Smooth muscle cell (in vitro differentiated cells): ENCODE results near the gene BTRC. TPM values are rescaled to one million over a fixed set of nuclear protein-coding genes. Genes with fewer than 3 reads are reported as not detected.

Experiments
- DNase-seq: peaks from one replicate; lab custom pipeline; 2025; ENCODE audit not compliant: unreplicated experiment; lab: John Stamatoyannopoulos, UW
- H2AFZ ChIP-seq: fragments of 200-600 bp; sonication (generic); 2 replicates; pipeline ENCODE4 v1.6.0; 2016; ENCODE audit warnings: antibody characterized with exemption, low read depth, mild to moderate bottlenecking
- H3F3A ChIP-seq: fragments of 200-600 bp; sonication (generic); 2 replicates; pipeline ENCODE4 v1.6.0; 2017; ENCODE audit warnings: antibody characterized with exemption, low read depth
- H3K27ac ChIP-seq: fragments of 200-600 bp; sonication (generic); 2 replicates; pipeline ENCODE4 v1.5.1; 2016; ENCODE audit warnings: low read depth, mild to moderate bottlenecking
- H3K27me3 ChIP-seq: fragments of 200-600 bp; sonication (generic); 2 replicates; pipeline ENCODE4 v1.6.1; 2016; ENCODE audit warnings: low read depth, mild to moderate bottlenecking
- H3K36me3 ChIP-seq: fragments of 200-600 bp; sonication (generic); 2 replicates; pipeline ENCODE4 v1.5.1; 2016; ENCODE audit warnings: low read depth
- H3K4me1 ChIP-seq: fragments of 200-600 bp; sonication (generic); 2 replicates; pipeline ENCODE4 v1.5.1; 2016; ENCODE audit warnings: low read depth
- H3K4me2 ChIP-seq: fragments of 200-600 bp; sonication (generic); 2 replicates; pipeline ENCODE4 v1.6.0; 2016; ENCODE audit warnings: mild to moderate bottlenecking
- H3K4me3 ChIP-seq: fragments of 200-600 bp; sonication (generic); 2 replicates; pipeline ENCODE4 v1.5.1; 2016; ENCODE audit warnings: mild to moderate bottlenecking
- H3K79me2 ChIP-seq: fragments of 200-600 bp; sonication (generic); 2 replicates; pipeline ENCODE4 v1.6.0; 2016; ENCODE audit warnings: low read depth, mild to moderate bottlenecking
- H3K9ac ChIP-seq: fragments of 200-600 bp; sonication (generic); 2 replicates; pipeline ENCODE4 v1.6.0; 2016; ENCODE audit warnings: low read depth
- H3K9me3 ChIP-seq: fragments of 200-600 bp; sonication (generic); replicated peaks from 2 replicates; pipeline ENCODE4 v1.5.1; 2016; ENCODE audit warnings: low read depth
- H4K20me1 ChIP-seq: fragments of 200-600 bp; sonication (generic); 2 replicates; pipeline ENCODE4 v1.6.0; 2016; ENCODE audit warnings: low read depth
- CTCF ChIP-seq: fragments of 200-600 bp; sonication (generic); IDR thresholded peaks from 2 replicates; pipeline ENCODE4 v1.5.1; 2017; ENCODE audit warnings: borderline replicate concordance, mild to moderate bottlenecking, antibody characterized with exemption; ENCODE audit not compliant: insufficient read depth, poor library complexity, severe bottlenecking
- WGBS: methylation state at CpG from one replicate; pipeline ENCODE4 v1.1.7; 2016; ENCODE audit warnings: low lambda C conversion rate; 5-methylcytosine and 5-hydroxymethylcytosine counted together
- polyA plus RNA-seq: library from polyadenylated mRNA; unstranded; fragments of >200 nt; fragmentation: Nextera tagmentation; extraction: Ambion mirVana; gene quantifications from 2 replicates; pipeline ENCODE4 v1.2.1, GENCODE V29; 2016
- total RNA-seq: library from RNA; depleted of rRNA; stranded (reverse); fragments of >200 nt; gene quantifications from 2 replicates; pipeline ENCODE4 v1.2.3, GENCODE V29; 2014

Gene BTRC
- total and polyA plus RNA-seq, 2 experiments from 2014 or later: 9.6 to 16.8 TPM

- 87% methylated on average over 18 of the region's 18 CpGs for WGBS
- Histone ChIP-seq H3K9ac (no peak overlapping the region), H3K4me1 (no peaks in the 10 kb centered on the region), H3K27me3 (no peaks in the 10 kb centered on the region), H3K4me3 (no peak overlapping the region), H3K4me2 (no peak overlapping the region), H3K9me3 (no peaks in the 10 kb centered on the region), H3F3A (no peaks in the 10 kb centered on the region), H3K36me3 (no peaks in the 10 kb centered on the region), H2AFZ (no peak overlapping the region), H4K20me1 (no peaks in the 10 kb centered on the region), H3K79me2 (no peaks in the 10 kb centered on the region), H3K27ac (no peak overlapping the region)
- no peak for DNase-seq
- no peak for TF ChIP-seq CTCF
These were observed 205.0 kb downstream of the BTRC start for GRCh38 chr10:101558671-101559595.

GRCh38 chr10:101559596-101560297 lies 205.8 kb downstream of the BTRC start:
- no peak overlapping the region for H3K4me3 ChIP-seq
- H3K4me2 ChIP-seq: no peak overlapping the region
- H3K36me3 ChIP-seq: no peaks in the 10 kb centered on the region
- no peak overlapping the region for H3K27ac ChIP-seq
- no peak for DNase-seq
- 93% methylated on average over 12 of the region's 12 CpGs for WGBS
- H2AFZ ChIP-seq: no peak overlapping the region
- no peaks in the 10 kb centered on the region for H3K4me1 ChIP-seq
- H3K79me2 ChIP-seq: no peaks in the 10 kb centered on the region
- no peak for TF ChIP-seq CTCF
- no peaks in the 10 kb centered on the region for H4K20me1 ChIP-seq
- H3K9ac ChIP-seq: no peak overlapping the region
- H3K9me3 ChIP-seq: no peaks in the 10 kb centered on the region
- peaks cover 3% of the 10 kb centered on the region for H3K27me3 ChIP-seq
- H3F3A ChIP-seq: no peaks in the 10 kb centered on the region

GRCh38 chr10:101560298-101561067 lies 206.5 kb downstream of the BTRC start:
- no peak for DNase-seq
- no peak overlapping the region for H3K4me2 ChIP-seq
- no peak overlapping the region for H2AFZ ChIP-seq
- H3K36me3 ChIP-seq: no peaks in the 10 kb centered on the region
- H3F3A ChIP-seq: no peaks in the 10 kb centered on the region
- no peak for TF ChIP-seq CTCF
- no peaks in the 10 kb centered on the region for H3K4me1 ChIP-seq
- H3K9ac ChIP-seq: no peak overlapping the region
- 77% methylated on average over 2 of the region's 2 CpGs for WGBS
- no peaks in the 10 kb centered on the region for H3K79me2 ChIP-seq
- no peaks in the 10 kb centered on the region for H3K9me3 ChIP-seq
- H4K20me1 ChIP-seq: no peaks in the 10 kb centered on the region
- no peak overlapping the region for H3K27ac ChIP-seq
- H3K4me3 ChIP-seq: no peak overlapping the region
- peaks cover 10% of the 10 kb centered on the region for H3K27me3 ChIP-seq
